GM21717 (cell line): ENCODE data around the gene CTNNA2.
"Not testable (repeated sequence)": the region's sequence is repeated elsewhere in the genome, so short reads cannot be mapped to it uniquely, and the experiment has no call there.

Experiments used
- ATAC-seq: cut with Tn5 transposase; IDR thresholded peaks from one replicate; pipeline ENCODE4 v1.9.1; 2021; ENCODE audit warnings: mild to moderate bottlenecking, moderate library complexity; ENCODE audit not compliant: unreplicated experiment

CTNNA2 gene

DNA sequence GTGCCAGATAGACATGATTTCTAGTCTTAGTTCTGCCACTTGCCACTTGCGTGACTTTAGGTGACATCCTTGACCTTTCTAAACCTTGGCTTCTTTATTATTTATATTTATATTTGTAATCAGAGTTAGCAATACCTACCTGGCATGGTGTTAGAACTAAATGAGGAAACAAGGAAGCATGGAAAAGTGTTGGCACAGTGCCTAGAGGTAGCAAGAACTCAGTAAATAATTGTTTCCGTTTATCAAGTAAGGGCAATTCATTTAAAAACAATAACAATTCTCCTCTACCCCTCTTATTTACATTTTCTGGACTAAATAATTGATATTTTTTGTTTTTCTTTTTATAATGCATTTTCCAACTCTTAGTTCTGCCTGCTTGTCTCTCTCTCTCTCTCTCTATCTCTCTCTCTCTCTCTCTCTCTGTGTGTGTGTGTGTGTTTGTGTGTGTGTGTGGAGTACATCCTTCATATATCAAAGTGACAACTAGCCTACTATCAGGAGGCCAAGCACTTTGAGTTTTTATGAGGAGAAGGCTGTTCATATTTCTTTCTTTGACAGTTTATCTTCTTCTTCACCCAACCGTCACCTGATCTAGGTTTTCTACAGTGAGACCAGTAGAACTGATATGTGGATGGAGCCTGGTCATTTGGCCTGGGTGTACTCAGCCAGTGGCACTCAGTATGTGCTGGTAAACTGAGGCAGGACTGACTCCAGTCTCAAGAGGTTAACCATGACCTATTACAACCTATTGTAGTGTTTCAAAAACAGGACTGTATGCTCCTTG is 657.2 kb downstream of the CTNNA2 start:
- ATAC-seq, result no peak

- ATAC-seq, result no peak
Observed at GRCh38 chr2:80185091-80185490, 672.2 kb downstream of the CTNNA2 start.

DNA sequence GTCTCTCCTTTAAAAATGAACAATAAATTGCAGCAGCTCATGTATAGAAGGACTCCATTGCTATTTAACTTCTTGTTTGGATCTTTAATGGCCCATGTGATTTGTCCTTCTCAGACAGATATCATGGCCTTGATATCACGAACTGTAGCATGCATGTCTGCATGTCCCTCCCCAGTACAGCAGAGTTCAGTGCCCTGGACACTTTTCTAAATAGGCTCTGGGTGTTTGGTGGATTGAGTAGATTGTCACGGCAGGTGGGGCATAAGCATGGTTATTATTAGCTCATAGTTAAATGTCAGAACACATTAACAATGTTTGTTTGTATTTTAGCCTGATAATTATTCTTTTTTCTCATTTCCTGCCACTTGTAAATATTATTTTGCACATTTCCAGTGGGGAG is 673.4 kb downstream of the CTNNA2 start:
- no peak for ATAC-seq

DNA sequence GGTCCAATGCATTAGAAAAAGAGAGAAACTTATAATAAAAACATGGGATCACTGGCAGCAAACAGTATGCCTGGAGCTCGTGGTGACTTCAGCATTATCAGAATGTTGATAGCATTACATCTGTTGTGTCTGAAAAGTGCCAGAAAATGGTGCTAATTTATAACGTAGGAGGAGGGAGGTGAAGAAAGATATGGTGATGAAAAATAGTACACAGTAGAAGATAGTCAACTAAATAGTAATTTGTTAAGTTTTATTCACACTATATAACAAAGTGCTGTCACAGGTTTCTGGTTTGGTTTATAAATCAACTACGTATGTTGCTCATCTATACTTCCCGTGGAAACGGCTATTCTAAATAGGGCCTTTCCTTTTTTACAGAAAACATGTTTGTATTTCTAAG is 674.3 kb downstream of the CTNNA2 start:
- ATAC-seq, result no peak

DNA sequence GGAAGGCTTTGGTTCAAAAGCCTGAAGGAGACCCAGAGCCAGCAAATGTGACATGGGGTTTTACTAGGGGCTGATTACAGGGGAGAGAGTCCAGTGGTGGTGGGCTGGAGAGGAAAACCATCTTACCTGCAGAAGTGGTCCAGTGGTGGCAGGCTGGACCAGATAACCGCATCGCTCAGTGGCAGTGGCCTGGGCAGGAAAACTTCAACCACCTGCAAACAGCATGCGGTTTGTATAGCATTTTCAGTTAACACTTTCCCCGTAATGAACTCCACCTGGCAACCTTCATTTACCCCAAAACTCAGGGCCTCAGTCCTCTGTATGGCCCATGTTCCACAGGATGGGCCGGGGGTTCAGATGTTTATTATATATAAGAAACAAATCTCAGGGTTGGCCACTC is 677.3 kb downstream of the CTNNA2 start:
- no peak for ATAC-seq

GRCh38 chr2:80193566-80193965 is 680.7 kb downstream of the CTNNA2 start:
- no peak for ATAC-seq

DNA sequence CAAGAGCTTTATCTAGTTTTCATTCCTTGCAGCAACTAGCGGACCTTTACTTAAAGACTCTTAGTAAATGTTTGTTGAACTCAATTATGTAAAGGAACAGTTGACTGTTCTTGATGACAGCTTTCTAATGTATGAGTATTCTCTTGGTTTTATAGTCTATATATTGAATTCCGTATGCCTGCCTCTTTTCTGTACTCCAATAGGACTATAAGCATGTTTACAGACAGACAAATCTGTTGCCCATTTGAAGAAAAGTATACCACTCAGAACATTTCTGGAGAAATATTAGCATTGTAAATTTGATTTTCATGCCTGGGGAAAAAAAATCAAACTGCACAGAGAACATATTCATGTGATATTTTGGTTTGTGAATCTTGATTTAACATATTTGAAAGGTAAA is 682.2 kb downstream of the CTNNA2 start:
- ATAC-seq, result no peak

GRCh38 chr2:80198042-80198441 is 685.2 kb downstream of the CTNNA2 start:
- no peak for ATAC-seq

DNA sequence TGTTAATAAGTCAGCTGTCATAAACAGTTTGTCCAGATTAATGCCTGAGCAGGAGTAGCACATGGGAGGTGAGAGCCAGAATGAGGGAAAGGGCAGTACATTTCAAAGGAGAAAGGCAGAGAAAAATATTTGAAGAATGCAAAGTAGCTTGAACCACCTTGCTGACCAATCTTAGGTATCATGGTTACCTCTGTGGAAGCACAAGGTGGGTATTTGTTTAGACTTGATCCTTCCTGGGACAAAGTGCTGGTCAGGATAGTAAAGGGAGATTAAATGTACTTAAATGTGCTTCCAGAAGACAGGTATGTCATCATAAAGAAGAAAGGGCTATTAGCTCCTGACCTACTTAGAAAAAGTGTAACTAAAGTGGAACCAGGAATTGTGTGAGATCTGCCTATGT is 686.7 kb downstream of the CTNNA2 start:
- ATAC-seq, result no peak

DNA sequence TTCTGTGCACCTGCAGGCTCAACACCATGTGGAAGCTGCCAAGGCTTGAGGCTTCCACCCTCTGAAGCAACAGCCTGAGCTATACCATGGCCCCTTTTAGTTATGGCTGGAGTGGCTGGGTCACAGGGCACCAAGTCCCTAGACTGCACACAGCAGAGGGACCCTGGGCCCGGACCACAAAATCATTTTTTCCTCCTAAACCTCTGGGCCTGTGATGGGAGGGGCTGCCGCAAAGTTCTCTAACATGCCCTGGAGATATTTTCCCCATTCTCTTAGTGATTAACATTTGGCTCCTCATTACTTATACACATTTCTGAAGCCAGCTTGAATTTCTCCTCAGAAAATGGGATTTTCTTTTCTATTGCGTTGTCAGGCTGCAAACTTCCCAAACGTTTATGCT is 691.1 kb downstream of the CTNNA2 start:
- ATAC-seq, result not testable (repeated sequence)

- no peak for ATAC-seq
Observed at GRCh38 chr2:80205498-80205897, 692.6 kb downstream of the CTNNA2 start.

DNA sequence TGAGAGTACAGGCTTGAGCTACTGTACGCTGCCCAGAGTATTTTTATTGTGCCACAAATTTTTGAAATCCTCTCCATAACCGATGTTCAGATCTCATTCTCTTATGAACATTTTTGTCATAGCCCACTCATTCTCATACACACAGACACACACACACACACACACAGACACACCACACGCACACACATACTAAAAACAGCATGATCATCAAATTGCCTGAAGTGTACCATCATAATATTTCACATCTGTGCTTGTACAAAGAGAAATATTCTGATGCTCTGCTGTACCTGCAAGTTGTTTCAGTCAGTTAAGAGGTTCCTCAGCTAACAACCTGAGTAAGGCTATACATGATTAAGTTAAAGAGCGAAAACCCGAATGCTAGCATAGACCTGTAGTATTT is 696.6 kb downstream of the CTNNA2 start:
- no peak for ATAC-seq

DNA sequence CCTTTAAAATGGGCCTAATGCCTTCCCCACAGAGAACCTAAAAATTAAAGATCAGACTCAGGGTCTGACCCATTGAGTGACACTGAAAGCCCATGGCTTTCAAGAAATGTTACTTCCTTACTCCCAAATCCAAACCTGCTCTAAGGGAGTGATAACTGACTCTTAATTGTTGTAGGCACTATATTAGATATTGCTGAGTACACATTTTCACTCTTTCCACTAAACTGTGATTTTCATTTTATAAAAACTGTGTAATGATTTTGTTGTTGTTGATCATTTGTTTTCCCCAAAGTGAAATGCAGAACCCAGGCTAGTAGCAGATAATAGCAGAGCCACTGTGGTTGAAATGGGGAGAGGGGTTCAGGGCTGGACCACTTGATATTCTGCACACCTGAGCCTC is 704.6 kb downstream of the CTNNA2 start:
- ATAC-seq, result no peak

- no peak for ATAC-seq
Observed at GRCh38 chr2:80222644-80223043, 709.8 kb downstream of the CTNNA2 start.

- no peak for ATAC-seq
Observed at GRCh38 chr2:80231421-80231820, 718.6 kb downstream of the CTNNA2 start.

- ATAC-seq, result no peak
Observed at GRCh38 chr2:80233333-80233732, 720.5 kb downstream of the CTNNA2 start.

DNA sequence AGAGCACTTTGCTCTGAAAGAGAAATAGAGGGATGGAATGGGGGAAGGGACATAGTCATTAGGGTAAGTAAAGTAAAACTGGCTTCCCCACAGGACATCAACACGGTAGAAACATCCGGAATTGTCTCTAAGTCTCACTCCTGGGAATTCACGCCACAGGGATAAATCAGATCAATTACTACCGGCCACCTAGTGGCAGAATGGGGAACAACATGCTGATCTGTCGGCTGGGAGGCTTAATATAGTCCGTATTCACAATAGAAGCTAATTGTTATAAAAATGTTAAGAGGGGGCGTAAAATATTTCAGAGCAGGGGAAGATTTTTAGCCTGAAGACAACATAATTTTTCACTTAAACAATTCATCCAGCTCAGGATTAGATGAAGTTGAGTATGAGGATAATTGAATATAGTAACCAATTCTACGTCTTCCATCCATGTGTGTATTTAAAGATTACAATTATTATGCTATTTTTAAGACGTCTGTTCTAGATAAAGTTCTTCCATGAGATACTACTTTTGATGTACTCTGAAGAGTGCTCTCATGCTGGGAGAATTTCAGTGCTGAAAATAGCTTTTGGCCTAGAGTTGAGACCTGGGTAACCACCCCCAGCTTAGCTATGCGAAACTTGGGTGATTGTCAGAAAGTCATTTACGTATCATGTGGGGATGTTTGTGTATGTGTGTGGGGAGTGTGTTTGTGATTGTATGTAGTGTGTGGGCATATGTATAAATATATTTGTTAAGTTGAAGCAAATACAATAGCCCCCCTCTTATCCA is 726.0 kb downstream of the CTNNA2 start:
- ATAC-seq, result no peak

- ATAC-seq, result no peak
Observed at GRCh38 chr2:80242355-80242910, 729.6 kb downstream of the CTNNA2 start.

DNA sequence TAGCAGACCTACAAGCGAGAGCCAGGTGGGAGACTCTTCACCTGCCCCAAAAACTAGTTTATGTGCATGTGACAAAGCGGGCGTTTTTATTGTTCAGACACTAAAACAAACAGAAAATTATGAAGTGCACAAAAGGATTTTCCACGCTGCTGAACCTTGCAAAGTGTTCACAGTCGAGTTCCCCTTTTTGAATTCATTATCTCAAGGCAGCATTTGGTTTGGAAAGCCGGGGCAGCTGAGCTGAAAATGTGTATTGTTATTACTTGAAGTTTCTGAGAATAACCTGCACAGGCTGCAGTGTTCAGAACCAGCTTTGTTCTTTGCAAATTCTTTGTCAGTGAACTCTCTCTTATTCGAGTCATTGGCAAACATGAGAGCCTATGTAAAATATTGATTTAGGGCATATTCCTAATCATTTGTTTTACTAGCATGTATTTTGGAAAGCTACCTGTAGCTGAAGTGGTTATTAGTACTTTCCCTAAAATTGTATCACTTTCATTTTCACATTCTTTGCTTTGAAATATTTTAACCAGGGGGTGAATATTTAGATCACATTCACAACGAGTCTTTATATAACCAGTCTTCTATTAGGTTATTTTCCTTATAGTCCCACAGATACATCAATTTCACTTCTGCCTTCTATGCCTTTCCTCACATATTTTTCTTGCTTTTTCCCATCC is 732.2 kb downstream of the CTNNA2 start:
- ATAC-seq, result no peak

DNA sequence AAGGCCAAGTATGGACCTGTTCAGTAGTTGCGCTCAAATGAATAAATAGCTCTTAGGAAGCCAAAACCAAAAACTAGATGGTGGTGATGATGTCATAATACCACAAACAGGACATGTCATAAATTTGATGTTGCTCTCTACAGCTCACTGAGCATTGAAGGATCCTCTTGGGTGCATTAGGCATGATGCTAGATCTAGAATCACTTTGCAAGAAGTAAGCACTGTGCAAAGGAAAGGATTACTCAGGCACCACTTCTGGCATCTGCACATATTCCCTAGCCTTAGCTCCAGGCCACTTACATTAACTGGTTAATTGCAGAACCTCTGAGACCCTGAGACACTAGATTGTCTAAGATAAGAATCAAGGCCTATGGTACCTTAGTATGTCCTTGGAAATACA is 733.7 kb downstream of the CTNNA2 start:
- ATAC-seq, result no peak

- ATAC-seq, result no peak
Observed at GRCh38 chr2:80247339-80247738, 734.5 kb downstream of the CTNNA2 start.

DNA sequence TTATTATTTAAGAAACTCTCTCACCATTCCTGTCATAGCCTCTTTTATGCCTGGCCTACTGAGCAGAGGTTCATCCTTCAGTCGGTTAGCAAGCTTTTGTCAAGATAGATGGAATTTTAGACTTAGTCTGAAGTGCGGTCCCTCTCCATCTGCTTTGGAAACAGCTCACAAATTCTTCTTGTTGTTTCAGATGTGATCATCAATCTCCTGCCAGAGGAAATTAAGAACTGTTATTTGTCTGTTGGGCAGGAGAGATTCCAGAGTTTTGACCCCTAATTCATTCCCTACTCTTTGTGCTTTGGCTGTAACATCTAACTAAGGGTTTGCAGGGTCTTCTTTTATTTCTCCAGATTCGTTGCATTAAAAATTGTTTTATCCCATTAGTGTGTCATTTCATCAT is 735.3 kb downstream of the CTNNA2 start:
- no peak for ATAC-seq
